DND-41 (cell line): ENCODE results near the gene RSF1.

Experiments used
- CTCF ChIP-seq: IDR thresholded peaks from 2 replicates; pipeline ENCODE4 v1.5.1; 2012; ENCODE audit warnings: borderline replicate concordance, low read length, moderate library complexity, mild to moderate bottlenecking; ENCODE audit not compliant: poor library complexity, severe bottlenecking; ENCODE audit errors: extremely low read depth
- EZH2 ChIP-seq: IDR thresholded peaks from 3 replicates; pipeline ENCODE4 v1.6.1; 2012; ENCODE audit warnings: borderline replicate concordance, low read depth, mild to moderate bottlenecking, moderate library complexity, low read length, inconsistent platforms; ENCODE audit not compliant: severe bottlenecking

- TF ChIP-seq CTCF (no peak), EZH2 (no peak)
These were observed 92.2 kb downstream of the RSF1 start for GRCh38 chr11:77728203-77728786.
